NCI-H1417 (cell line): ENCODE results near the gene CAPZB.

ENCODE experiments used
- DNase-seq, 3 experiments: peaks; one replicate each; lab custom pipeline; 2025; lab: John Stamatoyannopoulos, UW

CAPZB gene

GRCh38 chr1:19348441-19349198 lies 136.7 kb downstream of the CAPZB start:
- no peak for DNase-seq

- peak in 1 of 3 experiments; percentile 11 for DNase-seq
These were observed 137.7 kb downstream of the CAPZB start for GRCh38 chr1:19347533-19348172.

GRCh38 chr1:19346026-19346425 lies 139.3 kb downstream of the CAPZB start:
- DNase-seq: no peak

- no peak for DNase-seq
These were observed 139.9 kb downstream of the CAPZB start for GRCh38 chr1:19345391-19345790.

- DNase-seq: no peak
These were observed 140.5 kb downstream of the CAPZB start for GRCh38 chr1:19344831-19345230.

- peak; percentile 52 to 69 (median 64) for DNase-seq
These were observed 140.9 kb downstream of the CAPZB start for GRCh38 chr1:19344372-19344810.

GRCh38 chr1:19343617-19344350 lies 141.6 kb downstream of the CAPZB start:
- no peak for DNase-seq

- DNase-seq: no peak
These were observed 142.3 kb downstream of the CAPZB start for GRCh38 chr1:19342894-19343616.

- no peak for DNase-seq
These were observed 143.1 kb downstream of the CAPZB start for GRCh38 chr1:19342062-19342750.

- DNase-seq: peak in 2 of 3 experiments; percentile 46
These were observed 143.9 kb downstream of the CAPZB start for GRCh38 chr1:19341201-19342061.

GRCh38 chr1:19340387-19340937 lies 144.9 kb downstream of the CAPZB start:
- DNase-seq: no peak

GRCh38 chr1:19339214-19339861 lies 146.0 kb downstream of the CAPZB start:
- DNase-seq: no peak

- no peak for DNase-seq
These were observed 147.0 kb downstream of the CAPZB start for GRCh38 chr1:19338323-19338762.

- DNase-seq: no peak
These were observed 148.1 kb downstream of the CAPZB start for GRCh38 chr1:19337289-19337688.

GRCh38 chr1:19336543-19336942 lies 148.8 kb downstream of the CAPZB start:
- DNase-seq: no peak

GRCh38 chr1:19333587-19334354 lies 151.6 kb downstream of the CAPZB start:
- DNase-seq: no peak

GRCh38 chr1:19332832-19333231 lies 152.5 kb downstream of the CAPZB start:
- no peak for DNase-seq

GRCh38 chr1:19331262-19331878 lies 154.0 kb downstream of the CAPZB start:
- DNase-seq: no peak
